ENCODE data around the gene MYO15A. TPM values are rescaled to one million over a fixed set of nuclear protein-coding genes. Genes with fewer than 3 reads are reported as not detected.

The MYO15A gene
- total and polyA plus RNA-seq, 4 experiments from 2014 or later: 0.14 to 2.2 (median 1.0) TPM

- Histone ChIP-seq H3K36me3 (ENCODE audit: insufficient read depth, low read length) (peaks cover 26% of the 10 kb centered on the region), H3K27ac (ENCODE audit: low read depth, low read length) (no peak overlapping the region), H3K4me3 (ENCODE audit: low read length in 2 of 2) (no peak overlapping the region), H3K27me3 (ENCODE audit: insufficient read depth, low read length) (no peaks in the 10 kb centered on the region), H3K9me3 (ENCODE audit: control insufficient read depth in 1 of 2, low read length in 2 of 2) (no peaks in the 10 kb centered on the region), H3K4me1 (ENCODE audit: insufficient read depth, low read length) (peaks cover 73% of the 10 kb centered on the region)
- intact Hi-C loops (cut with micrococcal nuclease): no loop called here
- DNase-seq: no peak
- no peaks in the 10 kb centered on the region for H3K27me3 Mint-ChIP-seq
- no peaks in the 10 kb centered on the region for H3K9me3 Mint-ChIP-seq
- H3K36me3 Mint-ChIP-seq: peaks cover 20 to 71% of the 10 kb centered on the region in 2 donors
- H3K4me1 Mint-ChIP-seq: peaks cover 63 to 87% (median 76%) of the 10 kb centered on the region in 4 donors
- H3K27ac Mint-ChIP-seq: peak overlapping the region in 6 of 7 donors; percentile 49 to 82 (median 64)
- POLR2A ChIA-PET (ENCODE audit: partially characterized antibody): interaction anchor here (1.1 to 4.1 kb wide), 2 partner anchors 8 to 10 kb away, joined by 3 to 25 read pairs; partner anchors contain the start of gene ALKBH5
- CTCF ChIA-PET (ENCODE audit: partially characterized antibody): interaction anchor here (0.6 to 1.5 kb wide), 4 partner anchors 8 to 85 kb away, joined by 3 to 4 read pairs (median 3); partner anchors contain the start of gene ALKBH5
- peak overlapping the region in 5 of 8 donors; percentile 13 to 54 (median 37) for H3K4me3 Mint-ChIP-seq
Measured at GRCh38 chr17:18191236-18191667, 82.7 kb downstream of the MYO15A start.

DNA sequence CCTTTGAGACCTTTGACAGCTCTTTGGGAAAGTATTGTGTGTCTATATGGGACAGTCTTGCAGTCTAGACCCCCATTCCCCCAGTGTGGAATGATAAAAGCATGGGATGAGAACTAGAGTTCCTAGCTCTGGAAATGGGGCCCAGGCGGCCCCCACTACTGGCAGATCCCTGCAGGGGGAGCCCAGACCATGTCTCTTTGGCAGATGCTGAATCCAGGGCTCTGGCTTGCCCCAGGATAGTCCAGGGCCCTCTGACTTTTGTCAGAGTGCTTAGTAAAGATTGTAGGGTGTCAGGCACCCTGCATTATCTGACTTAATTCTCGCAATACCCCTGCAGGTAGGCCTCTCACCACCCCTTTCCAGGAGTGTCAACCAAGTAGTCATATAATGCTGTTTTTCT lies 83.4 kb downstream of the MYO15A start:
- peak overlapping the region in 5 of 7 donors; percentile 61 to 82 (median 74) for H3K27ac Mint-ChIP-seq
- DNase-seq: no peak
- CTCF ChIA-PET (ENCODE audit: partially characterized antibody): interaction anchor here (0.6 to 1.5 kb wide), 4 partner anchors 9 to 84 kb away, joined by 3 to 4 read pairs (median 3); partner anchors contain the start of gene ALKBH5
- peak overlapping the region in 2 of 8 donors; percentile 43 to 54 for H3K4me3 Mint-ChIP-seq
- no peaks in the 10 kb centered on the region for H3K27me3 Mint-ChIP-seq
- Histone ChIP-seq H3K27ac (ENCODE audit: low read depth, low read length) (no peak overlapping the region), H3K4me3 (ENCODE audit: low read length in 2 of 2) (no peak overlapping the region), H3K9me3 (ENCODE audit: control insufficient read depth in 1 of 2, low read length in 2 of 2) (no peaks in the 10 kb centered on the region), H3K4me1 (ENCODE audit: insufficient read depth, low read length) (peaks cover 68% of the 10 kb centered on the region), H3K36me3 (ENCODE audit: insufficient read depth, low read length) (peaks cover 32% of the 10 kb centered on the region), H3K27me3 (ENCODE audit: insufficient read depth, low read length) (no peaks in the 10 kb centered on the region)
- peaks cover 62 to 87% (median 75%) of the 10 kb centered on the region in 4 donors for H3K4me1 Mint-ChIP-seq
- no peaks in the 10 kb centered on the region for H3K9me3 Mint-ChIP-seq
- peaks cover 27 to 72% of the 10 kb centered on the region in 2 donors for H3K36me3 Mint-ChIP-seq
- intact Hi-C loops (cut with micrococcal nuclease): no loop called here
- POLR2A ChIA-PET (ENCODE audit: partially characterized antibody): interaction anchor here (4.1 kb wide), 1 partner anchor 8 kb away, joined by 25 read pairs; the partner anchor contains the start of gene ALKBH5

DNA sequence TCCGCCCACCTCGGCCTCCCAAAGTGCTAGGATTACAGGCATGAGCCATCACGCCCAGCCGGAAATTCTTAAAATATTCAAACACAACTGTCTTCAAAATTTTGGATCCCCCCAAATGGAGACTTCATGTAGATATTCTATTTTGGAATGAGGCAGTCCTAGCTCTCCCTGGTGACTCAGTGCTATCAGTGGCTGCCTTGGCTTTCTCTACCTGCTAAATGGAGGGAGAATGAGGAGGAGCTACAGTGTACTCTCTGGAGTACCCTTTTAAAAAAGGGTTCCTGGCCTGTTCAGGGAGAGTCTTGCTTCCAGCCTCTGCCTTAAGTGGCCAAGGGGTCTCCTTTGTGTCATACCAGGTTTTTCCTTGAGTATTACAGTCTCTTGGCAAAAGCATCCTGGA lies 85.8 kb downstream of the MYO15A start:
- POLR2A ChIA-PET (ENCODE audit: partially characterized antibody): interaction anchor here (4.1 kb wide), 1 partner anchor 11 kb away, joined by 25 read pairs; the partner anchor contains the start of gene ALKBH5

GRCh38 chr17:18194804-18195203 lies 86.2 kb downstream of the MYO15A start:
- peaks cover 33 to 77% of the 10 kb centered on the region in 2 donors for H3K36me3 Mint-ChIP-seq
- no peak for DNase-seq
- H3K27me3 Mint-ChIP-seq: no peaks in the 10 kb centered on the region
- Histone ChIP-seq H3K27ac (ENCODE audit: low read depth, low read length) (no peak overlapping the region), H3K27me3 (ENCODE audit: insufficient read depth, low read length) (no peaks in the 10 kb centered on the region), H3K4me3 (ENCODE audit: low read length in 2 of 2) (no peak overlapping the region), H3K36me3 (ENCODE audit: insufficient read depth, low read length) (peaks cover 45% of the 10 kb centered on the region), H3K4me1 (ENCODE audit: insufficient read depth, low read length) (peaks cover 55% of the 10 kb centered on the region), H3K9me3 (ENCODE audit: control insufficient read depth in 1 of 2, low read length in 2 of 2) (no peaks in the 10 kb centered on the region)
- CTCF ChIA-PET (ENCODE audit: partially characterized antibody): no interaction called here
- peak overlapping the region in 3 of 7 donors; percentile 0 to 65 (median 35) for H3K27ac Mint-ChIP-seq
- H3K4me3 Mint-ChIP-seq: peak overlapping the region in 2 of 8 donors; percentile 8 to 13
- H3K9me3 Mint-ChIP-seq: no peaks in the 10 kb centered on the region
- intact Hi-C loops (cut with micrococcal nuclease): no loop called here
- peaks cover 55 to 85% (median 71%) of the 10 kb centered on the region in 4 donors for H3K4me1 Mint-ChIP-seq
- POLR2A ChIA-PET (ENCODE audit: partially characterized antibody): interaction anchor here (4.1 kb wide), 1 partner anchor 11 kb away, joined by 25 read pairs; the partner anchor contains the start of gene ALKBH5

More for the DNA sequence above, 85.8 kb downstream of the MYO15A start:
- DNase-seq: no peak
- no peaks in the 10 kb centered on the region for H3K9me3 Mint-ChIP-seq
- no peaks in the 10 kb centered on the region for H3K27me3 ChIP-seq (ENCODE audit: insufficient read depth, low read length)
- peak overlapping the region in 2 of 8 donors; percentile 8 to 13 for H3K4me3 Mint-ChIP-seq
- peaks cover 58 to 87% (median 73%) of the 10 kb centered on the region in 4 donors for H3K4me1 Mint-ChIP-seq
- H3K4me1 ChIP-seq (ENCODE audit: insufficient read depth, low read length): peaks cover 59% of the 10 kb centered on the region
- no peaks in the 10 kb centered on the region for H3K9me3 ChIP-seq (ENCODE audit: control insufficient read depth in 1 of 2, low read length in 2 of 2)
- no peaks in the 10 kb centered on the region for H3K27me3 Mint-ChIP-seq
- peak overlapping the region in 2 of 7 donors; percentile 41 to 48 for H3K27ac Mint-ChIP-seq
- H3K36me3 ChIP-seq (ENCODE audit: insufficient read depth, low read length): peaks cover 45% of the 10 kb centered on the region
- intact Hi-C loops (cut with micrococcal nuclease): no loop called here
- H3K4me3 ChIP-seq (ENCODE audit: low read length in 2 of 2): no peak overlapping the region
- CTCF ChIA-PET (ENCODE audit: partially characterized antibody): no interaction called here
- H3K36me3 Mint-ChIP-seq: peaks cover 35 to 79% of the 10 kb centered on the region in 2 donors
- H3K27ac ChIP-seq (ENCODE audit: low read depth, low read length): no peak overlapping the region

DNA sequence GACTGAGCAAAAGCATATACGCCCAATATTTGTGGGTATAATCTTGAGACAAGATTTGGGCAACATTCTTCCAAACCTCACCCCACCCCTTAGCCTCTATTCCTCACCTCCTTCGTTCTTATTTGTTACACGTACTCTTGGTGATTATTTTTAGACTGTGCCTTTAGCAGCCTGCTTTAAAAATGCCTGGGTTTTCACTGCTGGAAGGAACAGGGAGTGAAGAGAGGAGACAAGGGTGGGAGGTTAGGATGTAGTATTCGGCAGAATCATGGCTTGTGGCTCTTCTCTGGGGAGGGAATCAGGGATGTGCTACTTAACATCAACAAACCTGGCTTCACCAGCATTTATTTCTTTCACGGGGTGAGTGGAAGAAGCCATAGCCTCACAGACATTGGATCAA lies 86.7 kb downstream of the MYO15A start:
- ChIA-PET POLR2A (ENCODE audit: partially characterized antibody) (interaction anchor here (4.1 kb wide), 1 partner anchor 12 kb away, joined by 25 read pairs; the partner anchor contains the start of gene ALKBH5), CTCF (ENCODE audit: partially characterized antibody) (no interaction called here)
- H3K9me3 Mint-ChIP-seq: no peaks in the 10 kb centered on the region
- peaks cover 33 to 78% of the 10 kb centered on the region in 2 donors for H3K36me3 Mint-ChIP-seq
- DNase-seq: no peak
- no peaks in the 10 kb centered on the region for H3K9me3 ChIP-seq (ENCODE audit: control insufficient read depth in 1 of 2, low read length in 2 of 2)
- no peaks in the 10 kb centered on the region for H3K27me3 Mint-ChIP-seq
- intact Hi-C loops (cut with micrococcal nuclease): no loop called here
- H3K36me3 ChIP-seq (ENCODE audit: insufficient read depth, low read length): peaks cover 47% of the 10 kb centered on the region
- peak overlapping the region in 4 of 7 donors; percentile 0 to 48 (median 20) for H3K27ac Mint-ChIP-seq
- peaks cover 51 to 84% (median 69%) of the 10 kb centered on the region in 4 donors for H3K4me1 Mint-ChIP-seq
- no peak overlapping the region for H3K4me3 Mint-ChIP-seq
- H3K27me3 ChIP-seq (ENCODE audit: insufficient read depth, low read length): no peaks in the 10 kb centered on the region
- peaks cover 53% of the 10 kb centered on the region for H3K4me1 ChIP-seq (ENCODE audit: insufficient read depth, low read length)
- H3K4me3 ChIP-seq (ENCODE audit: low read length in 2 of 2): no peak overlapping the region
- H3K27ac ChIP-seq (ENCODE audit: low read depth, low read length): no peak overlapping the region

DNA sequence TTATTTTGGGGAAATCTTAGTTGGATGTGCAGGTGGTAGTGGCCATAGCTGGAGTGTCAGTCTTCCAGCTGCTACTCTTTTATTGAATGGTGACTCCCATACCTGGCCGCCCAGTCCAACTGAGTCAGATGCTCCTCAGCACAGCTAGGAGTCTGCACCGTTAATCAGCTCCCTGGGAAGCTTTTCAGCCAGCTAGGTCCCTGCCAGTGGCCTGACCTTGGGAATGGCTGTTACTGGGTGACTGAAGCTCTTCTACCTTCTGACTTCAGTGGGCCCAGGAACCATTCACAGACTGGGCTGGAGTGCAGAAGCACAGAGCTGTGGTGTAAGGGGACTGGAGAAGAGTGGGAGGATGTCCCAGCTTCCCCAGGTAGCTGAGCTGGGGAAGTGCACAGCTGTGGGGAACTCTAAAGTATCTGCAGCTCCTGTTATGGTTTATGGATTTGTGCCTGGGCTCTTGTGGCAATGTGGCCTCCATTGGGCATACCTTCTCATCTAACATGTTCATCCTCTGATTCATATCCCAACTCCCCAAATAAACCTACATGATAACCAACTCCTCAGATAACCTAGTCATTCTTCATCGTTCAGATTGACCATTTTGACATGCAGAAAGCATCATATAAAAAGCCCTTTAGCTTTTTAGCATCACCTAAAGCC lies 89.1 kb downstream of the MYO15A start:
- H3K36me3 Mint-ChIP-seq: peaks cover 33 to 77% of the 10 kb centered on the region in 2 donors
- intact Hi-C loops (cut with micrococcal nuclease): no loop called here
- no peaks in the 10 kb centered on the region for H3K27me3 Mint-ChIP-seq
- Histone ChIP-seq H3K27ac (ENCODE audit: low read depth, low read length) (no peak overlapping the region), H3K9me3 (ENCODE audit: control insufficient read depth in 1 of 2, low read length in 2 of 2) (no peaks in the 10 kb centered on the region), H3K4me3 (ENCODE audit: low read length in 2 of 2) (no peak overlapping the region), H3K4me1 (ENCODE audit: insufficient read depth, low read length) (peaks cover 41% of the 10 kb centered on the region), H3K27me3 (ENCODE audit: insufficient read depth, low read length) (no peaks in the 10 kb centered on the region), H3K36me3 (ENCODE audit: insufficient read depth, low read length) (peaks cover 53% of the 10 kb centered on the region)
- peak overlapping the region in 3 of 7 donors; percentile 37 to 59 (median 37) for H3K27ac Mint-ChIP-seq
- H3K4me3 Mint-ChIP-seq: no peak overlapping the region
- CTCF ChIA-PET (ENCODE audit: partially characterized antibody): interaction anchor here (1.5 kb wide), 1 partner anchor 55 kb away, joined by 5 read pairs; no protein-coding TSS in a partner anchor
- no peaks in the 10 kb centered on the region for H3K9me3 Mint-ChIP-seq
- no peak for DNase-seq
- POLR2A ChIA-PET (ENCODE audit: partially characterized antibody): interaction anchor here (1.3 to 2.5 kb wide), 3 partner anchors 9 to 15 kb away, joined by 6 to 9 read pairs (median 9); partner anchors contain the start of gene ALKBH5
- peaks cover 41 to 69% (median 57%) of the 10 kb centered on the region in 4 donors for H3K4me1 Mint-ChIP-seq

DNA sequence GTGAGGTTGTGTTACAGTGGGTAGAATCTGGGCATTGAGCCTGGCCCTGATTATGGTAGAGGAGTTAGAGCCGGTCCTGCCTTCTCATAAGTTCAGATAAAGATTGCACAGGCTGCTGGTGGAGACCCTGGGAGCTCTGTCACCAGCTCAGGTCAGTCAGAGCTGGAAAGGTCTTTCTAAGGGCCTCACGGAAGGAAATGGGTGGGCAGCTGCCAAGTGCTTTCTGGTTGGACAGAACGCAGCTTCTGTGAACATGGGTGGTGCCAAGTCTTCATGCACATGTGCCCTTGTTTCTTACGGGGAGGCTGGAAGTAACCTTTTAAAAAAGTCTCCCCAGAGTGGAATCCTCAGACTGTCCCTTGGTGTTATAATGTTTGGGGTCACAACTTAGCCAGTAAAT lies 90.0 kb downstream of the MYO15A start:
- ChIA-PET CTCF (ENCODE audit: partially characterized antibody) (no interaction called here), POLR2A (ENCODE audit: partially characterized antibody) (interaction anchor here (2.0 to 2.5 kb wide), 2 partner anchors 10 to 16 kb away, joined by 6 to 9 read pairs; no protein-coding TSS in a partner anchor)
- peaks cover 53% of the 10 kb centered on the region for H3K36me3 ChIP-seq (ENCODE audit: insufficient read depth, low read length)
- H3K27ac Mint-ChIP-seq: peak overlapping the region in 4 of 7 donors; percentile 38 to 78 (median 59)
- H3K27me3 ChIP-seq (ENCODE audit: insufficient read depth, low read length): no peaks in the 10 kb centered on the region
- no peak overlapping the region for H3K4me3 ChIP-seq (ENCODE audit: low read length in 2 of 2)
- no peaks in the 10 kb centered on the region for H3K27me3 Mint-ChIP-seq
- no peak overlapping the region for H3K27ac ChIP-seq (ENCODE audit: low read depth, low read length)
- H3K4me3 Mint-ChIP-seq: no peak overlapping the region
- DNase-seq: no peak
- H3K4me1 ChIP-seq (ENCODE audit: insufficient read depth, low read length): peaks cover 40% of the 10 kb centered on the region
- no peaks in the 10 kb centered on the region for H3K9me3 Mint-ChIP-seq
- H3K9me3 ChIP-seq (ENCODE audit: control insufficient read depth in 1 of 2, low read length in 2 of 2): no peaks in the 10 kb centered on the region
- H3K4me1 Mint-ChIP-seq: peaks cover 38 to 68% (median 53%) of the 10 kb centered on the region in 4 donors
- peaks cover 35 to 78% of the 10 kb centered on the region in 2 donors for H3K36me3 Mint-ChIP-seq
- intact Hi-C loops (cut with micrococcal nuclease): no loop called here
